Endothelial cell of umbilical vein (primary cell): ENCODE measurements around the gene NLRP3.

Experiments
- CTCF ChIP-seq, 2 donors: IDR thresholded peaks; 1 replicate in 1 of 2; 2 replicates in 1 of 2; pipeline ENCODE4 v1.5.1; 2011; ENCODE audit warnings: low read length in 2 of 2, mild to moderate bottlenecking in 2 of 2, moderate library complexity in 2 of 2, control low read depth in 1 of 2, inconsistent platforms in 1 of 2, low read depth in 1 of 2; ENCODE audit not compliant: insufficient read depth in 1 of 2; ENCODE audit errors: extremely low read depth in 1 of 2
- EZH2 ChIP-seq: IDR thresholded peaks from 2 replicates; pipeline ENCODE4 v1.6.1; 2012; ENCODE audit warnings: borderline replicate concordance, low read depth, mild to moderate bottlenecking, moderate library complexity, low read length, inconsistent platforms; ENCODE audit not compliant: severe bottlenecking
- JUN ChIP-seq: IDR thresholded peaks from 2 replicates; pipeline ENCODE4 v1.6.1; 2011; ENCODE audit warnings: borderline replicate concordance, low read depth; ENCODE audit not compliant: insufficient read length, insufficient read depth
- MYC ChIP-seq: IDR thresholded peaks from one replicate; pipeline ENCODE4 v1.6.1; 2011; ENCODE audit warnings: mild to moderate bottlenecking, low read depth, low read length
- POLR2A ChIP-seq: IDR thresholded peaks from 2 replicates; pipeline ENCODE4 v1.6.1; 2012; ENCODE audit warnings: low read depth, mild to moderate bottlenecking, control low read depth, low read length
- POLR2AphosphoS5 ChIP-seq: IDR thresholded peaks from 2 replicates; pipeline ENCODE4 v1.6.1; 2012; ENCODE audit warnings: low read depth, mild to moderate bottlenecking, control low read depth, low read length, moderate library complexity; ENCODE audit not compliant: insufficient read depth
- TF ChIP-seq, protein P1 (sequence below): IDR thresholded peaks from 2 replicates; pipeline ENCODE4 v1.6.1; 2011; ENCODE audit not compliant: insufficient read depth, insufficient read length

- TF ChIP-seq, protein P1, sequence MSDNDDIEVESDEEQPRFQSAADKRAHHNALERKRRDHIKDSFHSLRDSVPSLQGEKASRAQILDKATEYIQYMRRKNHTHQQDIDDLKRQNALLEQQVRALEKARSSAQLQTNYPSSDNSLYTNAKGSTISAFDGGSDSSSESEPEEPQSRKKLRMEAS: no peak
- TF ChIP-seq POLR2AphosphoS5: no peak
- TF ChIP-seq EZH2: no peak
- TF ChIP-seq CTCF (IDR thresholded peaks at IDR 0.05; ENCODE audit: extremely low read depth in 1 of 2, insufficient read depth in 1 of 2, low read depth in 1 of 2, low read length in 2 of 2): no peak
- no peak for TF ChIP-seq JUN
- no peak for TF ChIP-seq MYC
- TF ChIP-seq POLR2A: no peak
Observed at GRCh38 chr1:247475793-247476192, 59.8 kb downstream of the NLRP3 start.
